Thyroid gland (tissue), 4 donors: Measurements from ENCODE around the gene DPP6. TPM values are rescaled to one million over a fixed set of nuclear protein-coding genes. Genes with fewer than 3 reads are reported as not detected.

ENCODE experiments used
- DNase-seq, 2 donors: peaks; one replicate each; pipeline ENCODE4 v3.0.0-alpha.2; 2019
- H3K27ac ChIP-seq, 3 donors: fragments of 200-600 bp; sonication (generic); 1 replicate in 2 of 3; 2 replicates in 1 of 3; pipeline ENCODE4 v1.5.1; 2016 to 2019; ENCODE audit warnings: mild to moderate bottlenecking in 1 of 3, moderate library complexity in 1 of 3
- H3K27me3 ChIP-seq: fragments of 200-600 bp; sonication (generic); one replicate; pipeline ENCODE4 v1.5.1; 2019
- H3K36me3 ChIP-seq, 2 donors: fragments of 200-600 bp; sonication (generic); one replicate each; pipeline ENCODE4 v1.5.1; 2016 to 2019
- H3K4me1 ChIP-seq, 2 donors: fragments of 200-600 bp; sonication (generic); one replicate each; pipeline ENCODE4 v1.5.1; 2017 to 2019
- H3K4me3 ChIP-seq, 3 donors: fragments of 200-600 bp; sonication (generic); replicated peaks in 1 of 3; 1 replicate in 2 of 3; 2 replicates in 1 of 3; pipeline ENCODE4 v1.5.1; 2016; ENCODE audit warnings: mild to moderate bottlenecking in 1 of 3
- H3K9me3 ChIP-seq: fragments of 200-600 bp; sonication (generic); one replicate; pipeline ENCODE4 v1.5.1; 2017
- CTCF ChIP-seq, 6 experiments: fragments of 200-600 bp in 3 of 6; fragments of 450-650 bp in 3 of 6; sonication (generic) in 3 of 6; IDR thresholded peaks; one replicate each; pipeline ENCODE4 v1.5.1; 2016 to 2019; ENCODE audit warnings: antibody characterized with exemption in 6 of 6, mild to moderate bottlenecking in 2 of 6, inconsistent platforms in 1 of 6, moderate library complexity in 1 of 6
- POLR2A ChIP-seq, 2 donors: fragments of 450-650 bp; IDR thresholded peaks; one replicate each; pipeline ENCODE4 v1.6.1; 2017; ENCODE audit warnings: antibody characterized with exemption in 2 of 2, mild to moderate bottlenecking in 2 of 2, moderate library complexity in 1 of 2
- WGBS, 2 donors: methylation state at CpG; one replicate each; pipeline ENCODE4 v1.1.5; 2017; 5-methylcytosine and 5-hydroxymethylcytosine counted together
- intact Hi-C: fragments of 100-400 bp; cut with DNase I; formaldehyde crosslinking; loops from one replicate; pipeline ENCODE4 v1.15.1; 2023
- total RNA-seq, 4 donors: library from RNA; depleted of rRNA; stranded (reverse); fragments of >200 nt; gene quantifications; one replicate each; pipeline ENCODE4 v1.2.3, GENCODE V29; 2016

The DPP6 gene
- total RNA-seq, 4 donors from 2014 or later: 50.7 to 97.7 (median 68.9) TPM

- Histone ChIP-seq H3K27ac (no peak overlapping the region), H3K36me3 (no peaks in the 10 kb centered on the region), H3K4me3 (no peak overlapping the region), H3K27me3 (no peaks in the 10 kb centered on the region), H3K9me3 (no peaks in the 10 kb centered on the region), H3K4me1 (peaks cover 4 to 6% of the 10 kb centered on the region in 2 donors)
- no peak for DNase-seq
- TF ChIP-seq CTCF (IDR thresholded peaks at IDR 0.05) (no peak), POLR2A (IDR thresholded peaks at IDR 0.05) (no peak)
- intact Hi-C loops: no loop called here
- 43 to 49% methylated on average over 4 of the region's 4 CpGs for WGBS, 2 donors
These were observed 114.9 kb downstream of the DPP6 start for GRCh38 chr7:154167051-154167450.

GRCh38 chr7:154167807-154168206 is 115.6 kb downstream of the DPP6 start:
- no peaks in the 10 kb centered on the region for H3K27me3 ChIP-seq
- H3K27ac ChIP-seq: no peak overlapping the region
- DNase-seq: no peak
- H3K4me3 ChIP-seq: no peak overlapping the region
- peaks cover 4 to 6% of the 10 kb centered on the region in 2 donors for H3K4me1 ChIP-seq
- TF ChIP-seq CTCF (IDR thresholded peaks at IDR 0.05) (no peak), POLR2A (IDR thresholded peaks at IDR 0.05) (no peak)
- intact Hi-C loops: no loop called here
- no peaks in the 10 kb centered on the region for H3K36me3 ChIP-seq
- no peaks in the 10 kb centered on the region for H3K9me3 ChIP-seq
- 72 to 74% methylated on average over 4 of the region's 4 CpGs for WGBS, 2 donors

- 10 to 38% methylated on average over 1 of the region's 1 CpG for WGBS, 2 donors
- Histone ChIP-seq H3K27ac (no peak overlapping the region), H3K4me1 (peaks cover 4 to 6% of the 10 kb centered on the region in 2 donors), H3K9me3 (no peaks in the 10 kb centered on the region), H3K27me3 (no peaks in the 10 kb centered on the region), H3K4me3 (no peak overlapping the region), H3K36me3 (no peaks in the 10 kb centered on the region)
- no peak for DNase-seq
- no peak for TF ChIP-seq CTCF (IDR thresholded peaks at IDR 0.05)
- no peak for TF ChIP-seq POLR2A (IDR thresholded peaks at IDR 0.05)
- intact Hi-C loops: no loop called here
These were observed 119.2 kb downstream of the DPP6 start for GRCh38 chr7:154171422-154171821.

- H3K27ac ChIP-seq: no peak overlapping the region
- TF ChIP-seq CTCF (IDR thresholded peaks at IDR 0.05): no peak
- no peak for TF ChIP-seq POLR2A (IDR thresholded peaks at IDR 0.05)
- no peak for DNase-seq
- no peaks in the 10 kb centered on the region for H3K36me3 ChIP-seq
- peaks cover 4 to 6% of the 10 kb centered on the region in 2 donors for H3K4me1 ChIP-seq
- 73 to 84% methylated on average over 3 of the region's 3 CpGs for WGBS, 2 donors
- intact Hi-C loops: no loop called here
- H3K9me3 ChIP-seq: no peaks in the 10 kb centered on the region
- no peak overlapping the region for H3K4me3 ChIP-seq
- no peaks in the 10 kb centered on the region for H3K27me3 ChIP-seq
These were observed 120.0 kb downstream of the DPP6 start for GRCh38 chr7:154172236-154172635.

- Histone ChIP-seq H3K4me3 (no peak overlapping the region), H3K36me3 (no peaks in the 10 kb centered on the region), H3K27me3 (no peaks in the 10 kb centered on the region), H3K9me3 (no peaks in the 10 kb centered on the region), H3K4me1 (no peaks in the 10 kb centered on the region), H3K27ac (no peak overlapping the region)
- 90% methylated on average over 7 of the region's 7 CpGs for WGBS, 2 donors
- no peak for DNase-seq
- TF ChIP-seq POLR2A (IDR thresholded peaks at IDR 0.05) (no peak), CTCF (IDR thresholded peaks at IDR 0.05) (no peak)
- intact Hi-C loops: no loop called here
These were observed 125.4 kb downstream of the DPP6 start for GRCh38 chr7:154177584-154177983.
